Activated T-cell treated with anti-CD3 and anti-CD28 coated beads for 4 hours (primary cell): ENCODE measurements around the gene ATF7.
"Not testable (repeated sequence)": the region's sequence is repeated elsewhere in the genome, so short reads cannot be mapped to it uniquely, and the experiment has no call there.

ENCODE experiments used
- DNase-seq: peaks from one replicate; pipeline ENCODE4 v3.0.0-alpha.2; 2020

Gene ATF7

GRCh38 chr12:53625946-53626701, at the start of gene ATF7:
TSS of gene ATF7 (minus strand) at chr12:53626382. CDS start at chr12:53601000, 25,382 bp downstream.
- peak; percentile 99 for DNase-seq

GRCh38 chr12:53674977-53675700, 49.0 kb upstream of the ATF7 start:
- no peak for DNase-seq

- DNase-seq = no peak
These were observed 44.8 kb upstream of the ATF7 start for GRCh38 chr12:53670971-53671370.

GRCh38 chr12:53670308-53670707, 44.1 kb upstream of the ATF7 start:
- DNase-seq = no peak

GRCh38 chr12:53667080-53667479, 40.9 kb upstream of the ATF7 start:
- no peak for DNase-seq

- no peak for DNase-seq
These were observed 38.8 kb upstream of the ATF7 start for GRCh38 chr12:53664936-53665335.

- no peak for DNase-seq
These were observed 38.0 kb upstream of the ATF7 start for GRCh38 chr12:53664191-53664590.

GRCh38 chr12:53660041-53660440, 33.9 kb upstream of the ATF7 start:
- no peak for DNase-seq

GRCh38 chr12:53659571-53659981, 33.4 kb upstream of the ATF7 start:
- no peak for DNase-seq

GRCh38 chr12:53659011-53659551, 32.9 kb upstream of the ATF7 start:
- no peak for DNase-seq

- no peak for DNase-seq
These were observed 30.9 kb upstream of the ATF7 start for GRCh38 chr12:53657041-53657440.

- DNase-seq = no peak
These were observed 27.4 kb upstream of the ATF7 start for GRCh38 chr12:53653595-53653994.

GRCh38 chr12:53652366-53652765, 26.2 kb upstream of the ATF7 start:
- no peak for DNase-seq

- DNase-seq = no peak
These were observed 25.6 kb upstream of the ATF7 start for GRCh38 chr12:53651737-53652136.

GRCh38 chr12:53646300-53646699, 20.1 kb upstream of the ATF7 start:
- DNase-seq = not testable (repeated sequence)

- DNase-seq = no peak
These were observed 19.0 kb upstream of the ATF7 start for GRCh38 chr12:53645165-53645564.

GRCh38 chr12:53644133-53644532, 18.0 kb upstream of the ATF7 start:
- no peak for DNase-seq

GRCh38 chr12:53643232-53643979, 17.2 kb upstream of the ATF7 start:
- DNase-seq = no peak

GRCh38 chr12:53638057-53638456, 11.9 kb upstream of the ATF7 start:
- no peak for DNase-seq

GRCh38 chr12:53636641-53637040, 10.5 kb upstream of the ATF7 start:
- DNase-seq = no peak

GRCh38 chr12:53635708-53636107, 9.5 kb upstream of the ATF7 start:
- DNase-seq = not testable (repeated sequence)

GRCh38 chr12:53631721-53632120, 5.5 kb upstream of the ATF7 start:
- DNase-seq = no peak

- no peak for DNase-seq
These were observed 1.7 kb upstream of the ATF7 start for GRCh38 chr12:53627919-53628318.
